Stomach (tissue), 4 donors: ENCODE measurements around the gene USP17L22.
"Not testable (repeated sequence)": the region's sequence is repeated elsewhere in the genome, so short reads cannot be mapped to it uniquely, and the experiment has no call there.

Experiments
- EP300 ChIP-seq: sonication (generic); formaldehyde crosslinking; IDR thresholded peaks from one replicate; pipeline ENCODE4 v1.6.1; 2017; ENCODE audit warnings: antibody characterized with exemption
- TF ChIP-seq, protein P1 (sequence below), 7 experiments: fragments of 450-650 bp in 4 of 7; fragments of 200-600 bp in 3 of 7; sonication (generic) in 3 of 7; IDR thresholded peaks; one replicate each; pipeline ENCODE4 v1.5.1; 2016 to 2019; ENCODE audit warnings: antibody characterized with exemption in 7 of 7, control low read depth in 2 of 7, mild to moderate bottlenecking in 1 of 7

DNA sequence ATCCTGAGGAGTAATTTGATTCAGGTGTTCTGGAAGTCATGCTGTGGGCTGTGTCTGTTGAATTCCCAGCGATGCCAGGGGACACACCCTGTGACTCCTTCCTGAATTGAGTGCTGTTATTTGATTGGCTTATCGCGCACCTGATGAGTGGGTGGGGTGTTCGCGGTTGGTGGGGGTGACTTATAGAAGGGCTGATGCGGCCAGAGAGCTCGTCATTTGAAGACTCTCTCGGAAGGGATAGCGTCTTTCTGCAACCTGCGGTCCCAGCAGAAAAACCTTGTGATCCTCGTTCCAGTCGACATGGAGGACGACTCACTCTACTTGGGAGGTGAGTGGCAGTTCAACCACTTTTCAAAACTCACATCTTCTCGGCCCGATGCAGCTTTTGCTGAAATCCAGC lies at the start of gene USP17L22:
- TF ChIP-seq EP300: not testable (repeated sequence)
- TF ChIP-seq, protein P1, sequence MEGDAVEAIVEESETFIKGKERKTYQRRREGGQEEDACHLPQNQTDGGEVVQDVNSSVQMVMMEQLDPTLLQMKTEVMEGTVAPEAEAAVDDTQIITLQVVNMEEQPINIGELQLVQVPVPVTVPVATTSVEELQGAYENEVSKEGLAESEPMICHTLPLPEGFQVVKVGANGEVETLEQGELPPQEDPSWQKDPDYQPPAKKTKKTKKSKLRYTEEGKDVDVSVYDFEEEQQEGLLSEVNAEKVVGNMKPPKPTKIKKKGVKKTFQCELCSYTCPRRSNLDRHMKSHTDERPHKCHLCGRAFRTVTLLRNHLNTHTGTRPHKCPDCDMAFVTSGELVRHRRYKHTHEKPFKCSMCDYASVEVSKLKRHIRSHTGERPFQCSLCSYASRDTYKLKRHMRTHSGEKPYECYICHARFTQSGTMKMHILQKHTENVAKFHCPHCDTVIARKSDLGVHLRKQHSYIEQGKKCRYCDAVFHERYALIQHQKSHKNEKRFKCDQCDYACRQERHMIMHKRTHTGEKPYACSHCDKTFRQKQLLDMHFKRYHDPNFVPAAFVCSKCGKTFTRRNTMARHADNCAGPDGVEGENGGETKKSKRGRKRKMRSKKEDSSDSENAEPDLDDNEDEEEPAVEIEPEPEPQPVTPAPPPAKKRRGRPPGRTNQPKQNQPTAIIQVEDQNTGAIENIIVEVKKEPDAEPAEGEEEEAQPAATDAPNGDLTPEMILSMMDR (IDR thresholded peaks at IDR 0.05): not testable (repeated sequence)
